Measurements from ENCODE around the gene DHRS4. TPM values are rescaled to one million over a fixed set of nuclear protein-coding genes. Genes with fewer than 3 reads are reported as not detected.
A peak's percentile ranks its signal among the peaks of the same experiment; 100 is the strongest.

Gene DHRS4
- polyA plus RNA-seq, 3 donors, result 40.4 to 68.1 (median 63.2) TPM

GRCh38 chr14:23922545-23922944 is 31.0 kb upstream of the DHRS4 start:
- Mint-ChIP-seq H3K4me3 (no peak overlapping the region), H3K4me1 (no peaks in the 10 kb centered on the region), H3K27me3 (ENCODE audit: low read depth in 3 of 3) (peaks cover 0 to 3% (median 0%) of the 10 kb centered on the region in 3 donors), H3K36me3 (no peaks in the 10 kb centered on the region), H3K9me3 (peaks cover 0 to 10% (median 6%) of the 10 kb centered on the region in 7 donors), H3K27ac (no peak overlapping the region)
- Histone ChIP-seq H3K4me3 (replicated peaks in 1 of 3; ENCODE audit: low read depth in 2 of 3, low read length in 3 of 3) (no peak overlapping the region), H3K27ac (ENCODE audit: low read depth in 1 of 2, low read length in 2 of 2) (no peak overlapping the region), H3K4me2 (replicated peaks; ENCODE audit: extremely low read depth, low read length, poor library complexity, severe bottlenecking) (no peak overlapping the region), H2AFZ (ENCODE audit: insufficient read depth, low read depth, low read length, poor library complexity, severe bottlenecking) (no peak overlapping the region), H3K9ac (ENCODE audit: insufficient read depth, low read length, poor library complexity, severe bottlenecking) (no peak overlapping the region), H3K4me1 (ENCODE audit: control insufficient read depth in 1 of 2, insufficient read depth in 2 of 2, low read length in 2 of 2) (no peaks in the 10 kb centered on the region), H4K20me1 (ENCODE audit: insufficient read depth, low read length) (no peaks in the 10 kb centered on the region), H3K9me3 (replicated peaks in 1 of 2; ENCODE audit: control insufficient read depth in 1 of 2, insufficient read depth in 1 of 2, low read length in 2 of 2) (peaks cover 10% of the 10 kb centered on the region in 2 donors), H3K79me2 (ENCODE audit: insufficient read depth, low read length) (no peaks in the 10 kb centered on the region), H3K36me3 (replicated peaks in 1 of 2; ENCODE audit: control insufficient read depth in 1 of 2, insufficient read depth in 2 of 2, low read length in 2 of 2) (no peaks in the 10 kb centered on the region), H3K27me3 (ENCODE audit: control insufficient read depth in 2 of 2, insufficient read depth in 2 of 2, low read length in 2 of 2) (no peaks in the 10 kb centered on the region)
- WGBS (ENCODE audit: insufficient coverage), result no CpG with 5 or more reads among the region's 1 CpG
- DNase-seq, result no peak
- TF ChIP-seq CTCF (IDR thresholded peaks at IDR 0.05), result no peak
- intact Hi-C loops (cut with micrococcal nuclease), result no loop called here

- H3K4me2 ChIP-seq (replicated peaks; ENCODE audit: extremely low read depth, low read length, poor library complexity, severe bottlenecking), result no peak overlapping the region
- no peak overlapping the region for H3K9ac ChIP-seq (ENCODE audit: insufficient read depth, low read length, poor library complexity, severe bottlenecking)
- H3K4me3 ChIP-seq (replicated peaks in 1 of 3; ENCODE audit: low read depth in 2 of 3, low read length in 3 of 3), result no peak overlapping the region
- TF ChIP-seq CTCF (IDR thresholded peaks at IDR 0.05), result no peak
- peaks cover 0 to 3% (median 0%) of the 10 kb centered on the region in 3 donors for H3K27me3 Mint-ChIP-seq (ENCODE audit: low read depth in 3 of 3)
- H3K79me2 ChIP-seq (ENCODE audit: insufficient read depth, low read length), result no peaks in the 10 kb centered on the region
- H2AFZ ChIP-seq (ENCODE audit: insufficient read depth, low read depth, low read length, poor library complexity, severe bottlenecking), result no peak overlapping the region
- no peaks in the 10 kb centered on the region for H4K20me1 ChIP-seq (ENCODE audit: insufficient read depth, low read length)
- H3K9me3 Mint-ChIP-seq, result no peaks in the 10 kb centered on the region
- no peaks in the 10 kb centered on the region for H3K9me3 ChIP-seq (replicated peaks in 1 of 2; ENCODE audit: control insufficient read depth in 1 of 2, insufficient read depth in 1 of 2, low read length in 2 of 2)
- no peak overlapping the region for H3K27ac Mint-ChIP-seq
- H3K27ac ChIP-seq (ENCODE audit: low read depth in 1 of 2, low read length in 2 of 2), result no peak overlapping the region
- H3K36me3 ChIP-seq (replicated peaks in 1 of 2; ENCODE audit: control insufficient read depth in 1 of 2, insufficient read depth in 2 of 2, low read length in 2 of 2), result no peaks in the 10 kb centered on the region
- H3K4me1 Mint-ChIP-seq, result no peaks in the 10 kb centered on the region
- WGBS (ENCODE audit: insufficient coverage), result 100% methylated on average over 5 of the region's 7 CpGs
- H3K4me1 ChIP-seq (ENCODE audit: control insufficient read depth in 1 of 2, insufficient read depth in 2 of 2, low read length in 2 of 2), result no peaks in the 10 kb centered on the region
- no peaks in the 10 kb centered on the region for H3K36me3 Mint-ChIP-seq
- DNase-seq, result no peak
- H3K27me3 ChIP-seq (ENCODE audit: control insufficient read depth in 2 of 2, insufficient read depth in 2 of 2, low read length in 2 of 2), result no peaks in the 10 kb centered on the region
- intact Hi-C loops (cut with micrococcal nuclease), result loop anchor here in 1 of 2 donors (5.0 kb wide), 1 partner anchor 198 kb away; no protein-coding TSS in a partner anchor
- H3K4me3 Mint-ChIP-seq, result peak overlapping the region in 1 of 2 donors; percentile 2
These were observed 28.0 kb upstream of the DHRS4 start for GRCh38 chr14:23925523-23926075.
